Sigmoid colon (tissue), 7 donors: ENCODE measurements around the gene ITGA5. TPM values are rescaled to one million over a fixed set of nuclear protein-coding genes. Genes with fewer than 3 reads are reported as not detected.

Source experiments
- DNase-seq: peaks from one replicate; pipeline ENCODE4 v3.0.0-alpha.2; 2019
- H3K27ac ChIP-seq, 4 donors: fragments of 200-600 bp; sonication (generic); one replicate each; pipeline ENCODE4 v1.5.1; 2016 to 2019; ENCODE audit warnings: mild to moderate bottlenecking in 1 of 4
- H3K27me3 ChIP-seq, 3 donors: fragments of 200-600 bp; sonication (generic); one replicate each; pipeline ENCODE4 v1.5.1; 2019; ENCODE audit warnings: mild to moderate bottlenecking in 1 of 3
- H3K36me3 ChIP-seq, 4 donors: fragments of 200-600 bp; sonication (generic); one replicate each; pipeline ENCODE4 v1.5.1; 2016 to 2019
- H3K4me1 ChIP-seq, 4 donors: fragments of 200-600 bp; sonication (generic); one replicate each; pipeline ENCODE4 v1.5.1; 2017 to 2019
- H3K4me3 ChIP-seq, 4 donors: fragments of 200-600 bp; sonication (generic); one replicate each; pipeline ENCODE4 v1.5.1; 2017 to 2019; ENCODE audit warnings: mild to moderate bottlenecking in 2 of 4, moderate library complexity in 1 of 4
- H3K9me3 ChIP-seq, 4 donors: fragments of 200-600 bp in 3 of 4; sonication (generic) in 3 of 4; one replicate each; pipeline versions ENCODE4 v1.5.1 to v1.6.1; 2013 to 2019
- CTCF ChIP-seq, 4 experiments: fragments of 450-650 bp in 3 of 4; fragments of 200-600 bp in 1 of 4; IDR thresholded peaks; one replicate each; pipeline ENCODE4 v1.5.1; 2016 to 2019; ENCODE audit warnings: antibody characterized with exemption in 4 of 4, mild to moderate bottlenecking in 3 of 4, moderate library complexity in 2 of 4
- EP300 ChIP-seq, 4 donors: sonication (generic); formaldehyde crosslinking; IDR thresholded peaks; one replicate each; pipeline ENCODE4 v1.6.1; 2017; ENCODE audit warnings: antibody characterized with exemption in 4 of 4
- POLR2A ChIP-seq, 2 donors: fragments of 450-650 bp; IDR thresholded peaks; one replicate each; pipeline ENCODE4 v1.6.1; 2016; ENCODE audit warnings: antibody characterized with exemption in 2 of 2, mild to moderate bottlenecking in 2 of 2, moderate library complexity in 2 of 2
- POLR2AphosphoS5 ChIP-seq, 4 donors: sonication (generic); formaldehyde crosslinking; IDR thresholded peaks; one replicate each; pipeline ENCODE4 v1.6.1; 2017; ENCODE audit warnings: antibody characterized with exemption in 4 of 4
- WGBS, 2 donors: extraction: QIAGEN DNeasy Blood & Tissue Kit; methylation state at CpG; one replicate each; pipeline ENCODE4 v1.1.7; 2013; 5-methylcytosine and 5-hydroxymethylcytosine counted together
- intact Hi-C: fragments of 100-400 bp; cut with DNase I; formaldehyde crosslinking; loops from one replicate; pipeline ENCODE4 v1.15.1; 2023
- polyA plus RNA-seq, 3 donors: library from polyadenylated mRNA; stranded (reverse); fragments of 200-250 nt; gene quantifications; one replicate each; pipeline ENCODE4 v1.2.3, GENCODE V29; 2013
- total RNA-seq, 4 donors: library from RNA; depleted of rRNA; stranded (reverse); fragments of >200 nt; gene quantifications; one replicate each; pipeline ENCODE4 v1.1.0, GENCODE V29; 2016
- donor health status: healthy with polysubstance abuse.
- donor health status: Bipolar disorder and iron deficiency.
- donor health status: healthy.

The ITGA5 gene
- total and polyA plus RNA-seq, 7 donors: 7.4 to 765 (median 200) TPM

GRCh38 chr12:54442099-54442498, 23.0 kb upstream of the ITGA5 start:
- intact Hi-C loops: no loop called here
- no peaks in the 10 kb centered on the region for H3K36me3 ChIP-seq
- TF ChIP-seq POLR2AphosphoS5 (IDR thresholded peaks at IDR 0.05) (no peak), EP300 (IDR thresholded peaks at IDR 0.05) (no peak), POLR2A (IDR thresholded peaks at IDR 0.05) (no peak), CTCF (IDR thresholded peaks at IDR 0.05) (no peak)

GRCh38 chr12:54439521-54440255, 20.6 kb upstream of the ITGA5 start:
- H3K4me1 ChIP-seq: peaks cover 0 to 75% (median 50%) of the 10 kb centered on the region in 4 donors
- WGBS, 2 donors: 47 to 51% methylated on average over 10 of the region's 10 CpGs
- intact Hi-C loops: loop anchor here (1.0 kb wide), 1 partner anchor 40 kb away; no protein-coding TSS in a partner anchor
- H3K27ac ChIP-seq: peak overlapping the region; percentile 40 to 100 (median 85)
- peaks cover 0 to 5% (median 0%) of the 10 kb centered on the region in 4 donors for H3K36me3 ChIP-seq
- H3K9me3 ChIP-seq: no peaks in the 10 kb centered on the region
- TF ChIP-seq CTCF (IDR thresholded peaks at IDR 0.05) (peak; percentile 67 to 86 (median 82)), POLR2AphosphoS5 (IDR thresholded peaks at IDR 0.05) (peak in 3 of 4 donors; percentile 36 to 45 (median 41)), POLR2A (IDR thresholded peaks at IDR 0.05) (no peak)
- no peak overlapping the region for H3K4me3 ChIP-seq
- no peak for DNase-seq
- no peaks in the 10 kb centered on the region for H3K27me3 ChIP-seq

More at GRCh38 chr12:54442099-54442498, 23.0 kb upstream of the ITGA5 start:
- 11 to 46% methylated on average over 2 of the region's 2 CpGs for WGBS, 2 donors
- no peak for DNase-seq
- Histone ChIP-seq H3K9me3 (no peaks in the 10 kb centered on the region), H3K4me1 (peaks cover 0 to 64% (median 39%) of the 10 kb centered on the region in 4 donors), H3K27me3 (no peaks in the 10 kb centered on the region), H3K4me3 (no peak overlapping the region), H3K27ac (peak overlapping the region in 3 of 4 donors; percentile 3 to 100 (median 37))

- no peak for TF ChIP-seq POLR2AphosphoS5 (IDR thresholded peaks at IDR 0.05)
- no peak for TF ChIP-seq EP300 (IDR thresholded peaks at IDR 0.05)
- no peak for TF ChIP-seq CTCF (IDR thresholded peaks at IDR 0.05)
- no peak for TF ChIP-seq POLR2A (IDR thresholded peaks at IDR 0.05)
- Histone ChIP-seq H3K36me3 (peaks cover 0 to 5% (median 0%) of the 10 kb centered on the region in 4 donors), H3K4me1 (peaks cover 0 to 81% (median 53%) of the 10 kb centered on the region in 4 donors), H3K9me3 (no peaks in the 10 kb centered on the region), H3K27me3 (no peaks in the 10 kb centered on the region), H3K27ac (peak overlapping the region; percentile 40 to 100 (median 85)), H3K4me3 (no peak overlapping the region)
- DNase-seq: no peak
- 90 to 92% methylated on average over 1 of the region's 1 CpG for WGBS, 2 donors
- intact Hi-C loops: loop anchor here (1.0 kb wide), 1 partner anchor 40 kb away; no protein-coding TSS in a partner anchor
Measured at GRCh38 chr12:54439096-54439495, 20.0 kb upstream of the ITGA5 start.

- H3K4me3 ChIP-seq: no peak overlapping the region
- no peaks in the 10 kb centered on the region for H3K9me3 ChIP-seq
- peaks cover 0 to 5% (median 0%) of the 10 kb centered on the region in 4 donors for H3K36me3 ChIP-seq
- H3K27me3 ChIP-seq: no peaks in the 10 kb centered on the region
- WGBS, 2 donors: 80 to 98% methylated on average over 1 of the region's 1 CpG
- intact Hi-C loops: no loop called here
- DNase-seq: no peak
- peak overlapping the region in 3 of 4 donors; percentile 71 to 100 (median 99) for H3K27ac ChIP-seq
- TF ChIP-seq EP300 (IDR thresholded peaks at IDR 0.05): no peak
- no peak for TF ChIP-seq POLR2AphosphoS5 (IDR thresholded peaks at IDR 0.05)
- no peak for TF ChIP-seq CTCF (IDR thresholded peaks at IDR 0.05)
- no peak for TF ChIP-seq POLR2A (IDR thresholded peaks at IDR 0.05)
- peaks cover 0 to 85% (median 54%) of the 10 kb centered on the region in 4 donors for H3K4me1 ChIP-seq
Measured at GRCh38 chr12:54438517-54438916, 19.5 kb upstream of the ITGA5 start.
